ENCODE results near the gene C1RL. TPM values are rescaled to one million over a fixed set of nuclear protein-coding genes. Genes with fewer than 3 reads are reported as not detected.
"Not testable (repeated sequence)": the region's sequence is repeated elsewhere in the genome, so short reads cannot be mapped to it uniquely, and the experiment has no call there.

Gene C1RL
- total and polyA plus RNA-seq, 8 donors = 18.6 to 121 (median 42.8) TPM

- no peak overlapping the region for H3K4me3 ChIP-seq
- H3K27me3 ChIP-seq = no peaks in the 10 kb centered on the region
- 67 to 86% (median 81%) methylated on average over 4 of the region's 4 CpGs for WGBS, 5 donors
- no peaks in the 10 kb centered on the region for H3K36me3 ChIP-seq
- no peaks in the 10 kb centered on the region for H3K9me3 ChIP-seq
- DNase-seq = no peak
- TF ChIP-seq, protein P1, sequence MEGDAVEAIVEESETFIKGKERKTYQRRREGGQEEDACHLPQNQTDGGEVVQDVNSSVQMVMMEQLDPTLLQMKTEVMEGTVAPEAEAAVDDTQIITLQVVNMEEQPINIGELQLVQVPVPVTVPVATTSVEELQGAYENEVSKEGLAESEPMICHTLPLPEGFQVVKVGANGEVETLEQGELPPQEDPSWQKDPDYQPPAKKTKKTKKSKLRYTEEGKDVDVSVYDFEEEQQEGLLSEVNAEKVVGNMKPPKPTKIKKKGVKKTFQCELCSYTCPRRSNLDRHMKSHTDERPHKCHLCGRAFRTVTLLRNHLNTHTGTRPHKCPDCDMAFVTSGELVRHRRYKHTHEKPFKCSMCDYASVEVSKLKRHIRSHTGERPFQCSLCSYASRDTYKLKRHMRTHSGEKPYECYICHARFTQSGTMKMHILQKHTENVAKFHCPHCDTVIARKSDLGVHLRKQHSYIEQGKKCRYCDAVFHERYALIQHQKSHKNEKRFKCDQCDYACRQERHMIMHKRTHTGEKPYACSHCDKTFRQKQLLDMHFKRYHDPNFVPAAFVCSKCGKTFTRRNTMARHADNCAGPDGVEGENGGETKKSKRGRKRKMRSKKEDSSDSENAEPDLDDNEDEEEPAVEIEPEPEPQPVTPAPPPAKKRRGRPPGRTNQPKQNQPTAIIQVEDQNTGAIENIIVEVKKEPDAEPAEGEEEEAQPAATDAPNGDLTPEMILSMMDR (IDR thresholded peaks at IDR 0.05) = no peak
- TF ChIP-seq POLR2A (IDR thresholded peaks at IDR 0.05) (no peak), EP300 (IDR thresholded peaks at IDR 0.05) (no peak), POLR2AphosphoS5 (IDR thresholded peaks at IDR 0.05) (no peak)
- intact Hi-C loops (cut with DNase I; ENCODE audit: low total_unique reads) = no loop called here
- H3K4me1 ChIP-seq = peaks cover 0 to 21% (median 2%) of the 10 kb centered on the region in 4 donors
- no peak overlapping the region for H3K27ac ChIP-seq
These were observed 54.1 kb downstream of the C1RL start for GRCh38 chr12:7054925-7055324.

DNA sequence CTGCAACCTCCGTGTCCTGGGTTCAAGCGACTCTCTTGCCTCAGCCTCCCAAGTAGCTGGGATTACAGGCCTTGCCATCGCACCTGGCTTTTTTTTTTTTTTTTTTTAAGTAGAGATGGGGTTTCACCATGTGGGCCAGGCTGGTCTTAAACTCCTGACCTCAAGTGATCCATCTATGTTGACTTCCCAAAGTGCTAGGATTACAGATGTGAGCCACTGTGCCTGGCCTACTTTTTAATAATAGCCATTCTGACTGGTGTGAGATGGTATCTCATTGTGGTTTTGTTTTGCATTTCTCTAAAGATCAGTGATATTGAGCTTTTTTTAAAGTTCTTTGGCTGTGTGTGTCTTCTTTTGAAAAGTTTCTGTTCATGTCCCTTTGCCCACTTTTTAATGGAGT is 59.0 kb downstream of the C1RL start:
- H3K4me3 ChIP-seq; H3K9me3 ChIP-seq; intact Hi-C loops (cut with DNase I; ENCODE audit: low total_unique reads); H3K27ac ChIP-seq; DNase-seq; H3K4me1 ChIP-seq; H3K27me3 ChIP-seq; H3K36me3 ChIP-seq: not testable (repeated sequence)
- 85 to 92% (median 89%) methylated on average over 3 of the region's 3 CpGs for WGBS, 5 donors

DNA sequence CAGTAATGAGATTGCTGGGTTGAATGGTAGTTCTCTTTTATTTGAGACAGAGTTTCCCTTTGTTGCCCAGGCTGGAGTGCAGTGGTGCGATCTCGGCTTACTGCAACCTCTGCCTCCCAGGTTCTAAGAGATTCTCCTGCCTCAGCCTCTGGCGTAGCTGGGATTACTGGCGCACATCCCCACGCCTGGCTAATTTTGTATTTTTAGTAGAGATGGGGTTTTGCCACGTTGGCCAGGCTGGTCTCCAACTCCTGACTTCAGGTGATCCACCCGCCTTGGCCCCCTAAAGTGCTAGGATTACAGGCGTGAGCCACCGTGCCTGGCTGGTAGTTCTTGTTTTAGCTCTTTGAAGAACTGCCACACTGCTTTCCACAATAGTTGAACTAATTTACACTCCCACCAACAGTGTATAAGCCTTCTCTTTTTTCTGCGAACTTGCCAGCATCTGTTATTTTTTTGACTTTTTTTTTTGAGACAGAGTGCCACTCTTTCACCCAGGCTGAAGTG is 59.5 kb downstream of the C1RL start:
- H3K27me3 ChIP-seq; intact Hi-C loops (cut with DNase I; ENCODE audit: low total_unique reads): not testable (repeated sequence)
- WGBS, 5 donors = 83 to 91% (median 88%) methylated on average over 10 of the region's 10 CpGs

GRCh38 chr12:7047306-7047705 is 61.7 kb downstream of the C1RL start:
- DNase-seq = no peak
- H3K4me3 ChIP-seq = no peak overlapping the region
- WGBS, 5 donors = 47 to 70% (median 67%) methylated on average over 5 of the region's 5 CpGs
- intact Hi-C loops (cut with DNase I; ENCODE audit: low total_unique reads) = no loop called here
- no peak for TF ChIP-seq POLR2A (IDR thresholded peaks at IDR 0.05)
- TF ChIP-seq POLR2AphosphoS5 (IDR thresholded peaks at IDR 0.05) = no peak
- no peak for TF ChIP-seq EP300 (IDR thresholded peaks at IDR 0.05)
- TF ChIP-seq, protein P1 (IDR thresholded peaks at IDR 0.05) = no peak
- no peaks in the 10 kb centered on the region for H3K36me3 ChIP-seq
- H3K4me1 ChIP-seq = no peaks in the 10 kb centered on the region
- no peak overlapping the region for H3K27ac ChIP-seq
- no peaks in the 10 kb centered on the region for H3K9me3 ChIP-seq
- H3K27me3 ChIP-seq = no peaks in the 10 kb centered on the region

More for the DNA sequence above, 59.5 kb downstream of the C1RL start:
- H3K9me3 ChIP-seq, H3K36me3 ChIP-seq, H3K4me3 ChIP-seq, H3K4me1 ChIP-seq, DNase-seq, H3K27ac ChIP-seq: not testable (repeated sequence)

GRCh38 chr12:7046383-7047105 is 62.5 kb downstream of the C1RL start:
- Histone ChIP-seq H3K9me3 (no peaks in the 10 kb centered on the region), H3K27ac (no peak overlapping the region), H3K4me3 (no peak overlapping the region), H3K27me3 (no peaks in the 10 kb centered on the region), H3K36me3 (no peaks in the 10 kb centered on the region), H3K4me1 (no peaks in the 10 kb centered on the region)
- intact Hi-C loops (cut with DNase I; ENCODE audit: low total_unique reads) = no loop called here
- no peak for TF ChIP-seq EP300 (IDR thresholded peaks at IDR 0.05)
- TF ChIP-seq, protein P1 (IDR thresholded peaks at IDR 0.05) = no peak
- no peak for TF ChIP-seq POLR2A (IDR thresholded peaks at IDR 0.05)
- TF ChIP-seq POLR2AphosphoS5 (IDR thresholded peaks at IDR 0.05) = no peak
- DNase-seq = no peak
- WGBS, 5 donors = 74 to 85% (median 78%) methylated on average over 5 of the region's 5 CpGs

Measured in stomach (tissue), 9 donors.